HepG2 (cell line): ENCODE data around the gene FCHSD1. TPM values are rescaled to one million over a fixed set of nuclear protein-coding genes. Genes with fewer than 3 reads are reported as not detected.
A peak's percentile ranks its signal among the peaks of the same experiment; 100 is the strongest.

Experiments
- ATF1 ChIP-seq: IDR thresholded peaks from 2 replicates; pipeline ENCODE4 v1.6.1; 2016; ENCODE audit warnings: mild to moderate bottlenecking, control low read depth
- CEBPG ChIP-seq: IDR thresholded peaks from 2 replicates; pipeline ENCODE4 v1.6.1; 2016
- DR1 ChIP-seq: sonication (generic); formaldehyde crosslinking; IDR thresholded peaks from 2 replicates; pipeline ENCODE4 v1.8.0; 2021; ENCODE audit warnings: mild to moderate bottlenecking, missing genetic modification reagents, inconsistent platforms
- E2F2 ChIP-seq: sonication (generic); formaldehyde crosslinking; IDR thresholded peaks from 2 replicates; pipeline ENCODE4 v1.4.0; 2020; ENCODE audit warnings: missing genetic modification reagents, borderline replicate concordance
- IRF1 ChIP-seq: sonication (generic); formaldehyde crosslinking; IDR thresholded peaks from 2 replicates; pipeline ENCODE4 v1.4.0; 2020; ENCODE audit warnings: low read depth, mild to moderate bottlenecking, missing genetic modification reagents
- JUNB ChIP-seq: sonication (generic); formaldehyde crosslinking; IDR thresholded peaks from 2 replicates; pipeline ENCODE4 v1.8.0; 2022; ENCODE audit warnings: missing genetic modification reagents, mild to moderate bottlenecking, borderline replicate concordance
- JUND ChIP-seq: sonication (generic); formaldehyde crosslinking; IDR thresholded peaks from 2 replicates; pipeline ENCODE4 v1.8.0; 2022; ENCODE audit warnings: mild to moderate bottlenecking, missing genetic modification reagents
- KDM4B ChIP-seq: sonication (generic); formaldehyde crosslinking; IDR thresholded peaks from 2 replicates; pipeline ENCODE4 v1.4.0; 2020; ENCODE audit warnings: missing genetic modification reagents
- MBNL3 ChIP-seq: fragments of 250-450 bp; sonication (Bioruptor Pico); conservative IDR thresholded peaks from 2 replicates; pipeline ENCODE4 v1.8.0; 2022; ENCODE audit warnings: mild to moderate bottlenecking, inconsistent platforms
- MED8 ChIP-seq: sonication (generic); formaldehyde crosslinking; IDR thresholded peaks from 2 replicates; pipeline ENCODE4 v1.8.1; 2023; ENCODE audit warnings: mild to moderate bottlenecking, missing genetic modification reagents; ENCODE audit not compliant: insufficient replicate concordance
- MYC ChIP-seq: sonication (generic); formaldehyde crosslinking; IDR thresholded peaks from 2 replicates; pipeline ENCODE4 v1.9.0; 2021; ENCODE audit warnings: missing genetic modification reagents, borderline replicate concordance
- PAWR ChIP-seq: sonication (generic); formaldehyde crosslinking; IDR thresholded peaks from 2 replicates; pipeline ENCODE4 v1.4.0; 2020; ENCODE audit warnings: missing genetic modification reagents, mild to moderate bottlenecking, borderline replicate concordance
- POLR2AphosphoS5 ChIP-seq: IDR thresholded peaks from 2 replicates; pipeline ENCODE4 v1.6.1; 2012; ENCODE audit warnings: low read depth, low read length
- PRMT3 ChIP-seq: sonication (generic); formaldehyde crosslinking; IDR thresholded peaks from 2 replicates; pipeline ENCODE4 v1.8.1; 2022; ENCODE audit warnings: low read depth, mild to moderate bottlenecking, moderate library complexity, missing genetic modification reagents, borderline replicate concordance
- RFXANK ChIP-seq: IDR thresholded peaks from 2 replicates; pipeline ENCODE4 v1.6.1; 2016
- SRY ChIP-seq: sonication (generic); formaldehyde crosslinking; IDR thresholded peaks from 2 replicates; pipeline ENCODE4 v1.8.0; 2022; ENCODE audit warnings: mild to moderate bottlenecking, missing genetic modification reagents
- ZFP36 ChIP-seq: fragments of 150-350 bp; IDR thresholded peaks from 2 replicates; pipeline ENCODE4 v1.6.1; 2018; ENCODE audit warnings: borderline replicate concordance, low read length, low read depth; ENCODE audit not compliant: partially characterized antibody
- ZFP37 ChIP-seq: sonication (generic); formaldehyde crosslinking; IDR thresholded peaks from 2 replicates; pipeline ENCODE4 v1.4.0; 2020; ENCODE audit warnings: missing genetic modification reagents, borderline replicate concordance
- ZNF280D ChIP-seq: sonication (generic); formaldehyde crosslinking; IDR thresholded peaks from 2 replicates; pipeline ENCODE4 v1.5.1; 2020; ENCODE audit warnings: mild to moderate bottlenecking, missing genetic modification reagents
- ZNF574 ChIP-seq: sonication (generic); formaldehyde crosslinking; IDR thresholded peaks from 2 replicates; pipeline ENCODE4 v1.4.0; 2020; ENCODE audit warnings: missing genetic modification reagents
- ZNF772 ChIP-seq: sonication (generic); formaldehyde crosslinking; IDR thresholded peaks from 2 replicates; pipeline ENCODE4 v1.5.0; 2020; ENCODE audit warnings: mild to moderate bottlenecking, missing genetic modification reagents
- ZNF83 ChIP-seq: sonication (generic); formaldehyde crosslinking; IDR thresholded peaks from 2 replicates; pipeline ENCODE4 v1.4.0; 2020; ENCODE audit warnings: missing genetic modification reagents, mild to moderate bottlenecking, borderline replicate concordance
- polyA plus RNA-seq, 8 experiments: library from polyadenylated mRNA; depleted of rRNA in 3 of 8; stranded (reverse) in 7 of 8; unstranded in 1 of 8; fragments of >200 nt; fragmentation: Illumina TruSeq in 4 of 8; extraction: Trizol in 4 of 8; gene quantifications; 2 replicates each; pipeline versions ENCODE4 v1.2.1 to v1.2.3, GENCODE V29; 2011 to 2016; ENCODE audit warnings: low read depth in 4 of 8, missing spikeins in 1 of 8, mixed read lengths in 1 of 8; ENCODE audit not compliant: insufficient read depth in 1 of 8
- total RNA-seq, 5 experiments: library from RNA; depleted of rRNA; stranded (reverse); fragments of >200 nt; fragmentation: Illumina TruSeq; extraction: Trizol; gene quantifications; 2 replicates each; pipeline ENCODE4 v1.2.3, GENCODE V29; 2016; ENCODE audit warnings: low read depth in 1 of 5

Gene FCHSD1
- total and polyA plus RNA-seq, 2 of the 13 experiments (the other 11 are each of a cell fraction or from before 2014, with no cell fraction given) = 5.5 to 15.4 TPM

- TF ChIP-seq IRF1 (CRISPR knock-in tag) (no peak), KDM4B (CRISPR knock-in tag) (no peak; the same call in 1 of the 2 replicates), DR1 (CRISPR knock-in tag) (no peak), E2F2 (CRISPR knock-in tag) (no peak), MYC (CRISPR knock-in tag) (no peak; the same call in 1 of the 2 replicates), JUND (CRISPR knock-in tag) (no peak), ZNF574 (peak; percentile 4; the same call in 1 of the 2 replicates), JUNB (CRISPR knock-in tag) (no peak), ZNF280D (CRISPR knock-in tag) (no peak), SRY (no peak), PRMT3 (CRISPR knock-in tag) (no peak), PAWR (CRISPR knock-in tag) (no peak), POLR2AphosphoS5 (no peak), CEBPG (CRISPR knock-in tag) (no peak), ZNF772 (CRISPR knock-in tag) (no peak), ZNF83 (CRISPR knock-in tag) (no peak), ZFP36 (no peak), ATF1 (CRISPR knock-in tag) (no peak), ZFP37 (no peak), MED8 (CRISPR knock-in tag) (no peak), MBNL3 (CRISPR knock-in tag) (no peak), RFXANK (CRISPR knock-in tag) (no peak)
Measured at GRCh38 chr5:141637767-141638419, 13.3 kb downstream of the FCHSD1 start (continued).
